Thyroid gland (tissue), 4 donors: ENCODE measurements around the gene MRPS10.

Source experiments
- CTCF ChIP-seq, 6 experiments: fragments of 200-600 bp in 3 of 6; fragments of 450-650 bp in 3 of 6; sonication (generic) in 3 of 6; IDR thresholded peaks; one replicate each; pipeline ENCODE4 v1.5.1; 2016 to 2019; ENCODE audit warnings: antibody characterized with exemption in 6 of 6, mild to moderate bottlenecking in 2 of 6, inconsistent platforms in 1 of 6, moderate library complexity in 1 of 6
- POLR2A ChIP-seq, 2 donors: fragments of 450-650 bp; IDR thresholded peaks; one replicate each; pipeline ENCODE4 v1.6.1; 2017; ENCODE audit warnings: antibody characterized with exemption in 2 of 2, mild to moderate bottlenecking in 2 of 2, moderate library complexity in 1 of 2

GRCh38 chr6:42195415-42195814, 22.2 kb downstream of the MRPS10 start:
- TF ChIP-seq CTCF (IDR thresholded peaks at IDR 0.05) (no peak), POLR2A (IDR thresholded peaks at IDR 0.05) (no peak)
